Measurements from ENCODE around the gene LEF1. TPM values are rescaled to one million over a fixed set of nuclear protein-coding genes. Genes with fewer than 3 reads are reported as not detected.

Gene LEF1
- total and polyA plus RNA-seq, 2 of the 8 experiments (the other 6 are each of a cell fraction or from before 2014, with no cell fraction given), result 2.6 to 5.2 TPM

DNA sequence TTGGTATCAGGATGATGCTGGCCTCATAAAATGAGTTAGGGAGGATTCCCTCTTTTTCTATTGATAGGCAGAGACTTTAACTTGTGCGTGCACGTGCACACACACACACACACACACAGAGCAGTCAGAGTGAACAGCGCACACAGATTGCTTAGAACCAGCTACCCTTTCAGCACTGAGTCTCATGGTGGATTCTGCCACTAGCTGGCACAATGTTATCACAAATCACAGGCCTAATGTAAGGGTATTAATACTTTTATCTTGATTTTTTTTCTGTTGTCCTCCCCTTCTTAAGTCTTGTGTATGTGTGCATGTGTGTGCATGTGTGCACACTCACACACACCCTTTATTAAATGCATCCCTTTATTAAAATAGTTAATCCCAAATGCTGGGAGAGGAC is 125.8 kb downstream of the LEF1 start (continued):
- TF ChIP-seq CHD7 (IDR thresholded peaks at IDR 0.05; ENCODE audit: insufficient replicate concordance, low read length) (no peak), ASH2L (IDR thresholded peaks at IDR 0.05; ENCODE audit: low read length) (no peak), RBBP5 (IDR thresholded peaks at IDR 0.05; ENCODE audit: borderline replicate concordance, low read depth, low read length) (no peak), CTCF (IDR thresholded peaks at IDR 0.05; ENCODE audit: control extremely low read depth in 1 of 3, insufficient read depth in 1 of 3, low read depth in 1 of 3, low read length in 3 of 3) (peak in 1 of 3 experiments; percentile 18; a peak in 1 of 4 replicates), SP2 (IDR thresholded peaks at IDR 0.05; ENCODE audit: low read length) (no peak), TEAD4 (IDR thresholded peaks at IDR 0.05; ENCODE audit: low read depth, low read length) (no peak), RAD21 (IDR thresholded peaks at IDR 0.05 in 1 of 2, conservative IDR thresholded peaks at IDR 0.05 in 1 of 2; ENCODE audit: low read depth in 2 of 2, low read length in 2 of 2) (peak; percentile 39), EP300 (IDR thresholded peaks at IDR 0.05; ENCODE audit: borderline replicate concordance in 1 of 2, low read depth in 2 of 2, low read length in 2 of 2) (no peak)

Measured in H1 (cell line).